WTC11 (cell line): Measurements from ENCODE around the gene SLC25A51. TPM values are rescaled to one million over a fixed set of nuclear protein-coding genes. Genes with fewer than 3 reads are reported as not detected.

Source experiments
- ATAC-seq: fragments of 200-7000 bp; cut with Tn5 transposase; 2 replicates; pipeline ENCODE4 v1.10.0; 2021; ENCODE audit warnings: mild to moderate bottlenecking, moderate library complexity
- CTCF ChIA-PET: fragments of 300-600 bp; sonication (Branson Sonifier 250); formaldehyde crosslinking; loops from one replicate; lab custom pipeline; 2021; ENCODE audit warnings: antibody characterized with exemption; lab: Charles Lee
- POLR2A ChIA-PET: fragments of 350-600 bp; sonication (Branson Sonifier 250); formaldehyde crosslinking; loops from one replicate; lab custom pipeline; 2021; ENCODE audit warnings: antibody characterized with exemption; lab: Charles Lee
- DNase-seq: peaks from one replicate; pipeline ENCODE4 v3.0.0; 2021; ENCODE audit warnings: low spot score
- H3K27ac Mint-ChIP-seq: 2 replicates; pipeline ENCODE4 v1.8.0; 2021; ENCODE audit warnings: mixed read lengths
- H3K27me3 Mint-ChIP-seq: 2 replicates; pipeline ENCODE4 v1.8.0; 2021; ENCODE audit warnings: low read depth, mild to moderate bottlenecking, moderate library complexity, mixed read lengths
- H3K36me3 Mint-ChIP-seq: 2 replicates; pipeline ENCODE4 v1.8.0; 2021; ENCODE audit warnings: mixed read lengths
- H3K4me1 Mint-ChIP-seq: 2 replicates; pipeline ENCODE4 v1.8.0; 2022; ENCODE audit warnings: mixed read lengths
- H3K4me3 Mint-ChIP-seq: 2 replicates; pipeline ENCODE4 v1.8.0; 2021; ENCODE audit warnings: mild to moderate bottlenecking, moderate library complexity, mixed read lengths
- H3K9me3 Mint-ChIP-seq: 2 replicates; pipeline ENCODE4 v1.8.0; 2021; ENCODE audit warnings: mixed read lengths
- EMX1 ChIP-seq: fragments of 250-450 bp; sonication (Bioruptor Pico); IDR thresholded peaks from 2 replicates; pipeline ENCODE4 v1.8.0; 2021; ENCODE audit warnings: mild to moderate bottlenecking
- ESRRA ChIP-seq: sonication (generic); formaldehyde crosslinking; IDR thresholded peaks from 2 replicates; pipeline ENCODE4 v1.8.1; 2022; ENCODE audit warnings: mild to moderate bottlenecking, missing genetic modification reagents, borderline replicate concordance
- ETV6 ChIP-seq: sonication (generic); formaldehyde crosslinking; IDR thresholded peaks from 2 replicates; pipeline ENCODE4 v1.8.1; 2022; ENCODE audit warnings: mild to moderate bottlenecking, missing genetic modification reagents
- FOXP1 ChIP-seq: sonication (generic); formaldehyde crosslinking; IDR thresholded peaks from 2 replicates; pipeline ENCODE4 v1.8.0; 2022; ENCODE audit warnings: missing genetic modification reagents, mild to moderate bottlenecking, moderate library complexity, borderline replicate concordance
- GTF2I ChIP-seq: fragments of 250-450 bp; sonication (Bioruptor Pico); conservative IDR thresholded peaks from 2 replicates; pipeline ENCODE4 v1.4.0; 2021; ENCODE audit warnings: mild to moderate bottlenecking
- IRF2 ChIP-seq: sonication (generic); formaldehyde crosslinking; IDR thresholded peaks from 2 replicates; pipeline ENCODE4 v1.8.0; 2022; ENCODE audit warnings: low read depth, missing genetic modification reagents, borderline replicate concordance
- JAZF1 ChIP-seq: fragments of 250-450 bp; sonication (Bioruptor Pico); IDR thresholded peaks from 2 replicates; pipeline ENCODE4 v1.9.0; 2021; ENCODE audit warnings: moderate library complexity, mild to moderate bottlenecking, inconsistent platforms
- MYBL2 ChIP-seq: sonication (generic); formaldehyde crosslinking; IDR thresholded peaks from 2 replicates; pipeline ENCODE4 v1.8.1; 2023; ENCODE audit warnings: mild to moderate bottlenecking, moderate library complexity, missing genetic modification reagents
- NFATC4 ChIP-seq: fragments of 250-450 bp; sonication (Bioruptor Pico); IDR thresholded peaks from 2 replicates; pipeline ENCODE4 v1.9.0; 2021; ENCODE audit warnings: mild to moderate bottlenecking
- NR2C2 ChIP-seq: sonication (generic); formaldehyde crosslinking; IDR thresholded peaks from 2 replicates; pipeline ENCODE4 v1.8.0; 2022; ENCODE audit warnings: mild to moderate bottlenecking, missing genetic modification reagents
- SMAD3 ChIP-seq: sonication (generic); formaldehyde crosslinking; IDR thresholded peaks from 2 replicates; pipeline ENCODE4 v1.8.0; 2022; ENCODE audit warnings: missing genetic modification reagents, mild to moderate bottlenecking, borderline replicate concordance
- SOX15 ChIP-seq: fragments of 250-450 bp; sonication (Bioruptor Pico); IDR thresholded peaks from 2 replicates; pipeline ENCODE4 v1.9.0; 2021; ENCODE audit warnings: mild to moderate bottlenecking
- TEAD4 ChIP-seq: sonication (generic); formaldehyde crosslinking; IDR thresholded peaks from 2 replicates; pipeline ENCODE4 v1.8.0; 2022; ENCODE audit warnings: mild to moderate bottlenecking, missing genetic modification reagents
- TP53 ChIP-seq: sonication (generic); formaldehyde crosslinking; IDR thresholded peaks from 2 replicates; pipeline ENCODE4 v1.8.1; 2023; ENCODE audit warnings: mild to moderate bottlenecking, missing genetic modification reagents
- ZNF317 ChIP-seq: sonication (generic); formaldehyde crosslinking; IDR thresholded peaks from 2 replicates; pipeline ENCODE4 v1.8.1; 2023; ENCODE audit warnings: low read depth, mild to moderate bottlenecking, moderate library complexity, missing genetic modification reagents, borderline replicate concordance
- ZNF416 ChIP-seq: fragments of 250-450 bp; sonication (Bioruptor Pico); IDR thresholded peaks from 2 replicates; pipeline ENCODE4 v1.9.0; 2021; ENCODE audit warnings: mild to moderate bottlenecking, inconsistent platforms
- total RNA-seq: library from RNA; stranded (reverse); gene quantifications from 3 replicates; pipeline ENCODE4 v1.2.3, GENCODE V29; 2021
- TF ChIP-seq, protein P1 (sequence below): sonication (generic); formaldehyde crosslinking; conservative IDR thresholded peaks from 2 replicates; pipeline ENCODE4 v1.8.1; 2023; ENCODE audit warnings: mild to moderate bottlenecking, low read depth, missing genetic modification reagents, moderate library complexity
- TF ChIP-seq, protein P2 (sequence below): sonication (generic); formaldehyde crosslinking; IDR thresholded peaks from 2 replicates; pipeline ENCODE4 v1.8.1; 2023; ENCODE audit warnings: mild to moderate bottlenecking, missing genetic modification reagents
- TF ChIP-seq, protein P3 (sequence below): sonication (generic); formaldehyde crosslinking; IDR thresholded peaks from 2 replicates; pipeline ENCODE4 v1.8.0; 2022; ENCODE audit warnings: mild to moderate bottlenecking, missing genetic modification reagents
- TF ChIP-seq, protein P4 (sequence below): fragments of 250-450 bp; sonication (Bioruptor Pico); IDR thresholded peaks from 2 replicates; pipeline ENCODE4 v1.9.0; 2021; ENCODE audit warnings: mild to moderate bottlenecking, borderline replicate concordance
- TF ChIP-seq, protein P5 (sequence below): fragments of 250-450 bp; sonication (Bioruptor Pico); IDR thresholded peaks from 2 replicates; pipeline ENCODE4 v1.8.0; 2021; ENCODE audit warnings: mild to moderate bottlenecking

The SLC25A51 gene
- total RNA-seq, 1 experiment from 2014 or later: 15.4 TPM

DNA sequence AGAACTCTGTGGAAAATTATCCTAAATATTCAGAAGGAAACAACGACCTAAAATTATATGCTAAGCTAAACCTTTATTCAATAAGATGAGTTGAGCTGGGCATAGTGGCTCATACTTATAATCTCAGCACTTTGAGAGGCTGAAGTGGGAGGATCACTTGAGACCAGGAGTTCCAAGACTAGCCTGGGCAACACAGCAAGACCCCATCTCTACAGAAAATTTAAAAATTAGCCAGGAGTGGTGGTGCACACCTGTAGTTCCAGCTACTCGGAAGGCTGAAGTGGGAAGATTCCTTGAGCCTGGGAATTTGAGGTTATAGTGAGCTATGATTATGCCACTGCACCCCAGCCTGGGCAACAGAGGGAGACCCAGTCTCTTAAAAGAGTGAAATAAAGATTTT, 51.7 kb downstream of the SLC25A51 start:
- ChIA-PET CTCF (no interaction called here), POLR2A (no interaction called here)
- H3K36me3 Mint-ChIP-seq: no peaks in the 10 kb centered on the region
- ATAC-seq (no peak), DNase-seq (no peak)
- H3K9me3 Mint-ChIP-seq: no peaks in the 10 kb centered on the region
- H3K27ac Mint-ChIP-seq: no peak overlapping the region
- H3K4me1 Mint-ChIP-seq: no peaks in the 10 kb centered on the region
- no peaks in the 10 kb centered on the region for H3K27me3 Mint-ChIP-seq
- H3K4me3 Mint-ChIP-seq: no peak overlapping the region
- TF ChIP-seq GTF2I (no peak), ZNF317 (CRISPR knock-in tag) (no peak), ZNF416 (CRISPR knock-in tag) (no peak), NFATC4 (no peak), FOXP1 (CRISPR knock-in tag) (no peak), ETV6 (CRISPR knock-in tag) (no peak)
- TF ChIP-seq, protein P1, sequence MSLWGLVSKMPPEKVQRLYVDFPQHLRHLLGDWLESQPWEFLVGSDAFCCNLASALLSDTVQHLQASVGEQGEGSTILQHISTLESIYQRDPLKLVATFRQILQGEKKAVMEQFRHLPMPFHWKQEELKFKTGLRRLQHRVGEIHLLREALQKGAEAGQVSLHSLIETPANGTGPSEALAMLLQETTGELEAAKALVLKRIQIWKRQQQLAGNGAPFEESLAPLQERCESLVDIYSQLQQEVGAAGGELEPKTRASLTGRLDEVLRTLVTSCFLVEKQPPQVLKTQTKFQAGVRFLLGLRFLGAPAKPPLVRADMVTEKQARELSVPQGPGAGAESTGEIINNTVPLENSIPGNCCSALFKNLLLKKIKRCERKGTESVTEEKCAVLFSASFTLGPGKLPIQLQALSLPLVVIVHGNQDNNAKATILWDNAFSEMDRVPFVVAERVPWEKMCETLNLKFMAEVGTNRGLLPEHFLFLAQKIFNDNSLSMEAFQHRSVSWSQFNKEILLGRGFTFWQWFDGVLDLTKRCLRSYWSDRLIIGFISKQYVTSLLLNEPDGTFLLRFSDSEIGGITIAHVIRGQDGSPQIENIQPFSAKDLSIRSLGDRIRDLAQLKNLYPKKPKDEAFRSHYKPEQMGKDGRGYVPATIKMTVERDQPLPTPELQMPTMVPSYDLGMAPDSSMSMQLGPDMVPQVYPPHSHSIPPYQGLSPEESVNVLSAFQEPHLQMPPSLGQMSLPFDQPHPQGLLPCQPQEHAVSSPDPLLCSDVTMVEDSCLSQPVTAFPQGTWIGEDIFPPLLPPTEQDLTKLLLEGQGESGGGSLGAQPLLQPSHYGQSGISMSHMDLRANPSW (CRISPR knock-in tag): no peak
- TF ChIP-seq, protein P2, sequence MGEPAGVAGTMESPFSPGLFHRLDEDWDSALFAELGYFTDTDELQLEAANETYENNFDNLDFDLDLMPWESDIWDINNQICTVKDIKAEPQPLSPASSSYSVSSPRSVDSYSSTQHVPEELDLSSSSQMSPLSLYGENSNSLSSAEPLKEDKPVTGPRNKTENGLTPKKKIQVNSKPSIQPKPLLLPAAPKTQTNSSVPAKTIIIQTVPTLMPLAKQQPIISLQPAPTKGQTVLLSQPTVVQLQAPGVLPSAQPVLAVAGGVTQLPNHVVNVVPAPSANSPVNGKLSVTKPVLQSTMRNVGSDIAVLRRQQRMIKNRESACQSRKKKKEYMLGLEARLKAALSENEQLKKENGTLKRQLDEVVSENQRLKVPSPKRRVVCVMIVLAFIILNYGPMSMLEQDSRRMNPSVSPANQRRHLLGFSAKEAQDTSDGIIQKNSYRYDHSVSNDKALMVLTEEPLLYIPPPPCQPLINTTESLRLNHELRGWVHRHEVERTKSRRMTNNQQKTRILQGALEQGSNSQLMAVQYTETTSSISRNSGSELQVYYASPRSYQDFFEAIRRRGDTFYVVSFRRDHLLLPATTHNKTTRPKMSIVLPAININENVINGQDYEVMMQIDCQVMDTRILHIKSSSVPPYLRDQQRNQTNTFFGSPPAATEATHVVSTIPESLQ (CRISPR knock-in tag): no peak

DNA sequence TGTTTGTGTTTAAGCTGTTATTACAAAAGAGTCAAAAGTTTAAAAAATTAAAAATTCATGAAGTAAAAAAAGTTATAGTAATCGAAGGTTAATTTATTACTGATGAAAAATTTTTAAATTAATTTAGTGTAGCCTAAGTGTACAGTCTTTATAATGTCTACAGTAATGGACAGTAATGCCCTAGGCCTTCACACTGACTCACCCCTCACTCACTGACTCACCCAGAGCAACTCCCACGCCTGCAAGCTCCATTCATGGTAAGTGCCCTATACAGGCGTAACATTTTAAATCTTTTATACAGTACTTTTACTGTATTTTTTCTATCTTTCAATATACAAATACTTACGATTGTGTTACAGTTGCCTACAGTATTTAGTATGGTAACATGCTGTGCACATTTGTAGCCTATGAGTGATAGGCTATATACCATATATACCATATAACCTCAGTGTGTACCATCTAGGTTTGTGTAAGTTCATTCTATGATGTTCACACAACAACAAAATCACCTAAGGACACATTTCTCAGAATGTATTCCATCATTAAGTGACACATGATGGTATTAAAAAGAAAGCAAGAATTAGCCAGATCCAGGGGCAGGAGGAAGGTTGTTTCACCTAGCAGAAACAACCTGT, 63.2 kb downstream of the SLC25A51 start:
- ChIA-PET CTCF (no interaction called here), POLR2A (no interaction called here)
- Mint-ChIP-seq H3K36me3 (no peaks in the 10 kb centered on the region), H3K9me3 (no peaks in the 10 kb centered on the region), H3K27ac (no peak overlapping the region), H3K4me3 (no peak overlapping the region), H3K27me3 (no peaks in the 10 kb centered on the region), H3K4me1 (no peaks in the 10 kb centered on the region; the same call in 1 of the 2 replicates)
- no peak for TF ChIP-seq TP53
- TF ChIP-seq, protein P3, sequence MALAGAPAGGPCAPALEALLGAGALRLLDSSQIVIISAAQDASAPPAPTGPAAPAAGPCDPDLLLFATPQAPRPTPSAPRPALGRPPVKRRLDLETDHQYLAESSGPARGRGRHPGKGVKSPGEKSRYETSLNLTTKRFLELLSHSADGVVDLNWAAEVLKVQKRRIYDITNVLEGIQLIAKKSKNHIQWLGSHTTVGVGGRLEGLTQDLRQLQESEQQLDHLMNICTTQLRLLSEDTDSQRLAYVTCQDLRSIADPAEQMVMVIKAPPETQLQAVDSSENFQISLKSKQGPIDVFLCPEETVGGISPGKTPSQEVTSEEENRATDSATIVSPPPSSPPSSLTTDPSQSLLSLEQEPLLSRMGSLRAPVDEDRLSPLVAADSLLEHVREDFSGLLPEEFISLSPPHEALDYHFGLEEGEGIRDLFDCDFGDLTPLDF (CRISPR knock-in tag): no peak
- no peak for TF ChIP-seq MYBL2 (CRISPR knock-in tag)
- TF ChIP-seq IRF2: no peak
- TF ChIP-seq TEAD4 (CRISPR knock-in tag): no peak
- TF ChIP-seq NR2C2: no peak
- no peak for TF ChIP-seq JAZF1 (CRISPR knock-in tag)
- no peak for TF ChIP-seq EMX1 (CRISPR knock-in tag)
- no peak for TF ChIP-seq SOX15 (CRISPR knock-in tag)
- no peak for TF ChIP-seq SMAD3 (CRISPR knock-in tag)
- TF ChIP-seq ETV6 (CRISPR knock-in tag): no peak
- TF ChIP-seq, protein P4, sequence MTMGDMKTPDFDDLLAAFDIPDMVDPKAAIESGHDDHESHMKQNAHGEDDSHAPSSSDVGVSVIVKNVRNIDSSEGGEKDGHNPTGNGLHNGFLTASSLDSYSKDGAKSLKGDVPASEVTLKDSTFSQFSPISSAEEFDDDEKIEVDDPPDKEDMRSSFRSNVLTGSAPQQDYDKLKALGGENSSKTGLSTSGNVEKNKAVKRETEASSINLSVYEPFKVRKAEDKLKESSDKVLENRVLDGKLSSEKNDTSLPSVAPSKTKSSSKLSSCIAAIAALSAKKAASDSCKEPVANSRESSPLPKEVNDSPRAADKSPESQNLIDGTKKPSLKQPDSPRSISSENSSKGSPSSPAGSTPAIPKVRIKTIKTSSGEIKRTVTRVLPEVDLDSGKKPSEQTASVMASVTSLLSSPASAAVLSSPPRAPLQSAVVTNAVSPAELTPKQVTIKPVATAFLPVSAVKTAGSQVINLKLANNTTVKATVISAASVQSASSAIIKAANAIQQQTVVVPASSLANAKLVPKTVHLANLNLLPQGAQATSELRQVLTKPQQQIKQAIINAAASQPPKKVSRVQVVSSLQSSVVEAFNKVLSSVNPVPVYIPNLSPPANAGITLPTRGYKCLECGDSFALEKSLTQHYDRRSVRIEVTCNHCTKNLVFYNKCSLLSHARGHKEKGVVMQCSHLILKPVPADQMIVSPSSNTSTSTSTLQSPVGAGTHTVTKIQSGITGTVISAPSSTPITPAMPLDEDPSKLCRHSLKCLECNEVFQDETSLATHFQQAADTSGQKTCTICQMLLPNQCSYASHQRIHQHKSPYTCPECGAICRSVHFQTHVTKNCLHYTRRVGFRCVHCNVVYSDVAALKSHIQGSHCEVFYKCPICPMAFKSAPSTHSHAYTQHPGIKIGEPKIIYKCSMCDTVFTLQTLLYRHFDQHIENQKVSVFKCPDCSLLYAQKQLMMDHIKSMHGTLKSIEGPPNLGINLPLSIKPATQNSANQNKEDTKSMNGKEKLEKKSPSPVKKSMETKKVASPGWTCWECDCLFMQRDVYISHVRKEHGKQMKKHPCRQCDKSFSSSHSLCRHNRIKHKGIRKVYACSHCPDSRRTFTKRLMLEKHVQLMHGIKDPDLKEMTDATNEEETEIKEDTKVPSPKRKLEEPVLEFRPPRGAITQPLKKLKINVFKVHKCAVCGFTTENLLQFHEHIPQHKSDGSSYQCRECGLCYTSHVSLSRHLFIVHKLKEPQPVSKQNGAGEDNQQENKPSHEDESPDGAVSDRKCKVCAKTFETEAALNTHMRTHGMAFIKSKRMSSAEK (CRISPR knock-in tag): no peak
- TF ChIP-seq ESRRA (CRISPR knock-in tag): no peak
- TF ChIP-seq, protein P5, sequence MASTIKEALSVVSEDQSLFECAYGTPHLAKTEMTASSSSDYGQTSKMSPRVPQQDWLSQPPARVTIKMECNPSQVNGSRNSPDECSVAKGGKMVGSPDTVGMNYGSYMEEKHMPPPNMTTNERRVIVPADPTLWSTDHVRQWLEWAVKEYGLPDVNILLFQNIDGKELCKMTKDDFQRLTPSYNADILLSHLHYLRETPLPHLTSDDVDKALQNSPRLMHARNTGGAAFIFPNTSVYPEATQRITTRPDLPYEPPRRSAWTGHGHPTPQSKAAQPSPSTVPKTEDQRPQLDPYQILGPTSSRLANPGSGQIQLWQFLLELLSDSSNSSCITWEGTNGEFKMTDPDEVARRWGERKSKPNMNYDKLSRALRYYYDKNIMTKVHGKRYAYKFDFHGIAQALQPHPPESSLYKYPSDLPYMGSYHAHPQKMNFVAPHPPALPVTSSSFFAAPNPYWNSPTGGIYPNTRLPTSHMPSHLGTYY (CRISPR knock-in tag): no peak
- ATAC-seq: no peak
- DNase-seq: no peak
